IPS DF 4.7 (cell line): ENCODE data around the gene AMPD3.

Source experiments
- DNase-seq: peaks from one replicate; pipeline ENCODE4 v3.0.0-alpha.2; 2013; ENCODE audit warnings: low spot score; ENCODE audit errors: extremely low read depth

AMPD3 gene

GRCh38 chr11:10460611-10461275, 5.7 kb downstream of the AMPD3 start:
- no peak for DNase-seq

- no peak for DNase-seq
These were observed 6.3 kb downstream of the AMPD3 start for GRCh38 chr11:10461276-10461790.

- no peak for DNase-seq
These were observed 7.8 kb downstream of the AMPD3 start for GRCh38 chr11:10462746-10463300.

- no peak for DNase-seq
These were observed 18.3 kb downstream of the AMPD3 start for GRCh38 chr11:10473371-10473770.

- DNase-seq = no peak
These were observed 19.5 kb downstream of the AMPD3 start for GRCh38 chr11:10474551-10474950.

GRCh38 chr11:10476342-10476741, 21.3 kb downstream of the AMPD3 start:
- no peak for DNase-seq

GRCh38 chr11:10476927-10477689, 22.0 kb downstream of the AMPD3 start:
- no peak for DNase-seq

GRCh38 chr11:10477690-10478046, 22.6 kb downstream of the AMPD3 start:
- no peak for DNase-seq

GRCh38 chr11:10478066-10478465, 23.0 kb downstream of the AMPD3 start:
- DNase-seq = no peak

GRCh38 chr11:10478574-10479550, 23.8 kb downstream of the AMPD3 start:
- DNase-seq = no peak

- DNase-seq = no peak
These were observed 25.0 kb downstream of the AMPD3 start for GRCh38 chr11:10480026-10480425.

GRCh38 chr11:10480760-10481159, 25.7 kb downstream of the AMPD3 start:
- no peak for DNase-seq

- no peak for DNase-seq
These were observed 26.7 kb downstream of the AMPD3 start for GRCh38 chr11:10481560-10482349.

GRCh38 chr11:10483174-10483573, 28.1 kb downstream of the AMPD3 start:
- no peak for DNase-seq

GRCh38 chr11:10483584-10483983, 28.5 kb downstream of the AMPD3 start:
- no peak for DNase-seq

- no peak for DNase-seq
These were observed 29.6 kb downstream of the AMPD3 start for GRCh38 chr11:10484461-10485180.

GRCh38 chr11:10485646-10486045, 30.6 kb downstream of the AMPD3 start:
- no peak for DNase-seq

- DNase-seq = no peak
These were observed 31.2 kb downstream of the AMPD3 start for GRCh38 chr11:10486161-10486840.

- no peak for DNase-seq
These were observed 32.1 kb downstream of the AMPD3 start for GRCh38 chr11:10487002-10487647.
